Retinal pigment epithelial cell (primary cell): ENCODE measurements around the gene PRXL2B.

Experiments
- DNase-seq: peaks from one replicate; pipeline ENCODE4 v3.0.0-alpha.2; 2010; ENCODE audit warnings: low read depth
- H3K4me3 ChIP-seq: 2 replicates; pipeline ENCODE4 v1.5.1; 2011; ENCODE audit warnings: mild to moderate bottlenecking, low read length, control low read depth, moderate library complexity
- CTCF ChIP-seq: conservative IDR thresholded peaks from 2 replicates; pipeline ENCODE4 v1.5.1; 2011; ENCODE audit warnings: low read depth, low read length, control low read depth, inconsistent platforms

PRXL2B gene

GRCh38 chr1:2558420-2558819 lies 28.2 kb upstream of the PRXL2B start:
- TF ChIP-seq CTCF = no peak
- DNase-seq = no peak
- no peak overlapping the region for H3K4me3 ChIP-seq

GRCh38 chr1:2558861-2559260 lies 27.7 kb upstream of the PRXL2B start:
- no peak for DNase-seq
- H3K4me3 ChIP-seq = no peak overlapping the region
- TF ChIP-seq CTCF = no peak

GRCh38 chr1:2559509-2560298 lies 26.9 kb upstream of the PRXL2B start:
- TF ChIP-seq CTCF = no peak
- no peak overlapping the region for H3K4me3 ChIP-seq

GRCh38 chr1:2560299-2561073 lies 26.1 kb upstream of the PRXL2B start:
- TF ChIP-seq CTCF = no peak
- DNase-seq = no peak
- no peak overlapping the region for H3K4me3 ChIP-seq

More at GRCh38 chr1:2559509-2560298, 26.9 kb upstream of the PRXL2B start:
- DNase-seq = no peak

- no peak for TF ChIP-seq CTCF
- no peak for DNase-seq
- H3K4me3 ChIP-seq = no peak overlapping the region
These were observed 25.1 kb upstream of the PRXL2B start for GRCh38 chr1:2561446-2561845.

- DNase-seq = no peak
- peak; percentile 61 for TF ChIP-seq CTCF
- no peak overlapping the region for H3K4me3 ChIP-seq
These were observed 24.4 kb upstream of the PRXL2B start for GRCh38 chr1:2561898-2562895.
